Stimulated activated memory B cell treated with anti-CD40 and anti-IgM and Interleukin-4, amounts not matched to agents 10 μg/mL and 1 μg/mL and 100 μg/mL, for 72 hours (primary cell): ENCODE data around the gene CHRDL2.

ENCODE experiments used
- ATAC-seq: fragments of 150-1000 bp; cut with Tn5 transposase; 2 replicates; pipeline ENCODE4 v1.10.0; 2021
- H3K27ac Mint-ChIP-seq: one replicate; pipeline ENCODE4 v1.8.0; 2022; ENCODE audit warnings: mild to moderate bottlenecking, mixed read lengths
- H3K27me3 Mint-ChIP-seq: one replicate; pipeline ENCODE4 v1.8.0; 2022; ENCODE audit warnings: mixed read lengths
- H3K36me3 Mint-ChIP-seq: one replicate; pipeline ENCODE4 v1.8.0; 2022; ENCODE audit warnings: mixed read lengths
- H3K4me1 Mint-ChIP-seq: one replicate; pipeline ENCODE4 v1.8.0; 2022; ENCODE audit warnings: mixed read lengths
- H3K4me3 Mint-ChIP-seq: one replicate; pipeline ENCODE4 v1.8.0; 2022; ENCODE audit warnings: mild to moderate bottlenecking, moderate library complexity, mixed read lengths
- H3K9me3 Mint-ChIP-seq: one replicate; pipeline ENCODE4 v1.8.0; 2022; ENCODE audit warnings: mixed read lengths

CHRDL2 gene

GRCh38 chr11:74650498-74650897 is 80.7 kb downstream of the CHRDL2 start:
- Mint-ChIP-seq H3K27me3 (no peaks in the 10 kb centered on the region), H3K27ac (no peak overlapping the region), H3K4me1 (no peaks in the 10 kb centered on the region)

GRCh38 chr11:74648894-74649293 is 82.3 kb downstream of the CHRDL2 start:
- H3K9me3 Mint-ChIP-seq, result no peaks in the 10 kb centered on the region
- ATAC-seq, result no peak
- peaks cover 55% of the 10 kb centered on the region for H3K36me3 Mint-ChIP-seq
- H3K27me3 Mint-ChIP-seq, result no peaks in the 10 kb centered on the region
- no peaks in the 10 kb centered on the region for H3K4me1 Mint-ChIP-seq
- no peak overlapping the region for H3K4me3 Mint-ChIP-seq
- no peak overlapping the region for H3K27ac Mint-ChIP-seq

More at GRCh38 chr11:74650498-74650897, 80.7 kb downstream of the CHRDL2 start:
- no peak for ATAC-seq
- H3K9me3 Mint-ChIP-seq, result no peaks in the 10 kb centered on the region
- H3K36me3 Mint-ChIP-seq, result peaks cover 60% of the 10 kb centered on the region
- H3K4me3 Mint-ChIP-seq, result no peak overlapping the region

GRCh38 chr11:74647831-74648230 is 83.4 kb downstream of the CHRDL2 start:
- Mint-ChIP-seq H3K4me1 (no peaks in the 10 kb centered on the region), H3K9me3 (no peaks in the 10 kb centered on the region), H3K4me3 (no peak overlapping the region), H3K36me3 (peaks cover 53% of the 10 kb centered on the region), H3K27ac (no peak overlapping the region), H3K27me3 (no peaks in the 10 kb centered on the region)
- ATAC-seq, result no peak

GRCh38 chr11:74647404-74647803 is 83.8 kb downstream of the CHRDL2 start:
- H3K4me1 Mint-ChIP-seq, result no peaks in the 10 kb centered on the region
- H3K4me3 Mint-ChIP-seq, result no peak overlapping the region
- H3K36me3 Mint-ChIP-seq, result peaks cover 54% of the 10 kb centered on the region
- H3K27me3 Mint-ChIP-seq, result no peaks in the 10 kb centered on the region
- no peak overlapping the region for H3K27ac Mint-ChIP-seq
- ATAC-seq, result no peak
- H3K9me3 Mint-ChIP-seq, result no peaks in the 10 kb centered on the region

- Mint-ChIP-seq H3K4me1 (no peaks in the 10 kb centered on the region), H3K36me3 (peaks cover 55% of the 10 kb centered on the region), H3K27ac (no peak overlapping the region), H3K27me3 (no peaks in the 10 kb centered on the region), H3K4me3 (no peak overlapping the region), H3K9me3 (no peaks in the 10 kb centered on the region)
- no peak for ATAC-seq
These were observed 84.3 kb downstream of the CHRDL2 start for GRCh38 chr11:74646954-74647353.
